ENCODE measurements around the gene PLXND1. TPM values are rescaled to one million over a fixed set of nuclear protein-coding genes. Genes with fewer than 3 reads are reported as not detected.
"Not testable (repeated sequence)": the region's sequence is repeated elsewhere in the genome, so short reads cannot be mapped to it uniquely, and the experiment has no call there.

The PLXND1 gene
- total RNA-seq, 1 experiment from 2014 or later, result 40.4 TPM

- DNase-seq (ENCODE audit: low spot score), result no peak
Measured at GRCh38 chr3:129615751-129616281, 9.3 kb upstream of the PLXND1 start.

- DNase-seq (ENCODE audit: low spot score), result no peak
Measured at GRCh38 chr3:129614927-129615363, 8.5 kb upstream of the PLXND1 start.

- DNase-seq (ENCODE audit: low spot score), result no peak
Measured at GRCh38 chr3:129614435-129614834, 8.0 kb upstream of the PLXND1 start.

- no peak for DNase-seq (ENCODE audit: low spot score)
Measured at GRCh38 chr3:129613367-129613740, 6.9 kb upstream of the PLXND1 start.

GRCh38 chr3:129612534-129613366 lies 6.3 kb upstream of the PLXND1 start:
- no peak for DNase-seq (ENCODE audit: low spot score)

GRCh38 chr3:129611812-129612533 lies 5.5 kb upstream of the PLXND1 start:
- no peak for DNase-seq (ENCODE audit: low spot score)

- no peak for DNase-seq (ENCODE audit: low spot score)
Measured at GRCh38 chr3:129611446-129611800, 4.9 kb upstream of the PLXND1 start.

GRCh38 chr3:129610794-129611445 lies 4.4 kb upstream of the PLXND1 start:
- not testable (repeated sequence) for DNase-seq (ENCODE audit: low spot score)

- DNase-seq (ENCODE audit: low spot score), result no peak
Measured at GRCh38 chr3:129610276-129610675, 3.8 kb upstream of the PLXND1 start.

- no peak for DNase-seq (ENCODE audit: low spot score)
Measured at GRCh38 chr3:129609591-129610182, 3.2 kb upstream of the PLXND1 start.

- DNase-seq (ENCODE audit: low spot score), result no peak
Measured at GRCh38 chr3:129608936-129609590, 2.6 kb upstream of the PLXND1 start.

GRCh38 chr3:129608087-129608935 lies 1.8 kb upstream of the PLXND1 start:
- peak; percentile 38 for DNase-seq (ENCODE audit: low spot score)

- DNase-seq (ENCODE audit: low spot score), result no peak
Measured at GRCh38 chr3:129607391-129608068, 1.1 kb upstream of the PLXND1 start.

- DNase-seq (ENCODE audit: low spot score), result no peak
Measured at GRCh38 chr3:129605922-129606635, 397 bp downstream of the PLXND1 start.

- DNase-seq (ENCODE audit: low spot score), result no peak
Measured at GRCh38 chr3:129605203-129605921, 1.1 kb downstream of the PLXND1 start.

- no peak for DNase-seq (ENCODE audit: low spot score)
Measured at GRCh38 chr3:129604767-129605166, 1.7 kb downstream of the PLXND1 start.

GRCh38 chr3:129603991-129604749 lies 2.3 kb downstream of the PLXND1 start:
- DNase-seq (ENCODE audit: low spot score), result no peak

GRCh38 chr3:129603561-129603942 lies 2.9 kb downstream of the PLXND1 start:
- DNase-seq (ENCODE audit: low spot score), result no peak

Data from H4 (cell line).